DMS 273 treated with DMSO at 0.1 percent for 48 hours (cell line): ENCODE data around the gene SLC7A6OS.
A peak's percentile ranks its signal among the peaks of the same experiment; 100 is the strongest.

ENCODE experiments used
- DNase-seq: peaks from one replicate; lab custom pipeline; 2025; lab: John Stamatoyannopoulos, UW

SLC7A6OS gene

GRCh38 chr16:68310774-68311511 is at the start of gene SLC7A6OS, which contains the start of gene PRMT7:
TSS of gene SLC7A6OS (minus strand) at chr16:68310946. CDS start at chr16:68310926, 20 bp downstream.
TSS of gene PRMT7 (plus strand) at chr16:68311019. CDS start at chr16:68315980, 4,961 bp downstream.
- peak; percentile 78 for DNase-seq

- no peak for DNase-seq
These were observed 48.8 kb upstream of the SLC7A6OS start for GRCh38 chr16:68359398-68360191.

- DNase-seq: no peak
These were observed 48.2 kb upstream of the SLC7A6OS start for GRCh38 chr16:68358951-68359350.

- no peak for DNase-seq
These were observed 47.2 kb upstream of the SLC7A6OS start for GRCh38 chr16:68357923-68358322.

- DNase-seq: no peak
These were observed 46.8 kb upstream of the SLC7A6OS start for GRCh38 chr16:68357521-68357922.

- no peak for DNase-seq
These were observed 46.2 kb upstream of the SLC7A6OS start for GRCh38 chr16:68356919-68357286.

- DNase-seq: no peak
These were observed 45.6 kb upstream of the SLC7A6OS start for GRCh38 chr16:68356249-68356918.

GRCh38 chr16:68355447-68356248 is 44.9 kb upstream of the SLC7A6OS start:
- no peak for DNase-seq

- DNase-seq: no peak
These were observed 44.1 kb upstream of the SLC7A6OS start for GRCh38 chr16:68354816-68355215.

GRCh38 chr16:68353366-68353765 is 42.6 kb upstream of the SLC7A6OS start:
- DNase-seq: no peak

GRCh38 chr16:68351991-68352431 is 41.3 kb upstream of the SLC7A6OS start:
- no peak for DNase-seq

GRCh38 chr16:68351463-68351862 is 40.7 kb upstream of the SLC7A6OS start:
- DNase-seq: no peak

- no peak for DNase-seq
These were observed 40.1 kb upstream of the SLC7A6OS start for GRCh38 chr16:68350813-68351350.

GRCh38 chr16:68349838-68350410 is 39.2 kb upstream of the SLC7A6OS start:
- no peak for DNase-seq

- no peak for DNase-seq
These were observed 38.1 kb upstream of the SLC7A6OS start for GRCh38 chr16:68348639-68349445.

GRCh38 chr16:68347605-68348004 is 36.9 kb upstream of the SLC7A6OS start:
- no peak for DNase-seq

- DNase-seq: no peak
These were observed 36.2 kb upstream of the SLC7A6OS start for GRCh38 chr16:68346892-68347480.

GRCh38 chr16:68345958-68346635 is 35.4 kb upstream of the SLC7A6OS start:
- DNase-seq: no peak

GRCh38 chr16:68345351-68345810 is 34.6 kb upstream of the SLC7A6OS start:
- DNase-seq: no peak
